ENCODE measurements around the gene SCLT1. TPM values are rescaled to one million over a fixed set of nuclear protein-coding genes. Genes with fewer than 3 reads are reported as not detected.

Gene SCLT1
- total and polyA plus RNA-seq, 7 donors: 3.0 to 18.8 (median 9.9) TPM

GRCh38 chr4:128906581-128906980, 186.8 kb downstream of the SCLT1 start:
- no peaks in the 10 kb centered on the region for H3K4me1 ChIP-seq
- no peak overlapping the region for H3K4me3 ChIP-seq
- H3K36me3 ChIP-seq: no peaks in the 10 kb centered on the region
- DNase-seq: no peak
- no peak for TF ChIP-seq EP300 (IDR thresholded peaks at IDR 0.05)
- TF ChIP-seq CTCF (IDR thresholded peaks at IDR 0.05): no peak
- TF ChIP-seq POLR2A (IDR thresholded peaks at IDR 0.05): no peak
- TF ChIP-seq POLR2AphosphoS5 (IDR thresholded peaks at IDR 0.05): no peak
- intact Hi-C loops (cut with DNase I): no loop called here
- H3K27me3 ChIP-seq: no peaks in the 10 kb centered on the region
- H3K27ac ChIP-seq: no peak overlapping the region
- WGBS, 2 donors: 79 to 88% methylated on average over 1 of the region's 1 CpG
- no peaks in the 10 kb centered on the region for H3K9me3 ChIP-seq

- no peak overlapping the region for H3K4me3 ChIP-seq
- H3K27me3 ChIP-seq: no peaks in the 10 kb centered on the region
- DNase-seq: no peak
- WGBS, 2 donors: 91 to 93% methylated on average over 3 of the region's 3 CpGs
- no peak overlapping the region for H3K27ac ChIP-seq
- intact Hi-C loops (cut with DNase I): no loop called here
- no peaks in the 10 kb centered on the region for H3K36me3 ChIP-seq
- TF ChIP-seq EP300 (IDR thresholded peaks at IDR 0.05) (no peak), POLR2AphosphoS5 (IDR thresholded peaks at IDR 0.05) (no peak), CTCF (IDR thresholded peaks at IDR 0.05) (no peak), POLR2A (IDR thresholded peaks at IDR 0.05) (no peak)
- no peaks in the 10 kb centered on the region for H3K4me1 ChIP-seq
- no peaks in the 10 kb centered on the region for H3K9me3 ChIP-seq
These were observed 188.5 kb downstream of the SCLT1 start for GRCh38 chr4:128904821-128905220.

- no peaks in the 10 kb centered on the region for H3K4me1 ChIP-seq
- TF ChIP-seq CTCF (IDR thresholded peaks at IDR 0.05): no peak
- TF ChIP-seq POLR2AphosphoS5 (IDR thresholded peaks at IDR 0.05): no peak
- no peak for TF ChIP-seq EP300 (IDR thresholded peaks at IDR 0.05)
- no peak for TF ChIP-seq POLR2A (IDR thresholded peaks at IDR 0.05)
- H3K4me3 ChIP-seq: no peak overlapping the region
- H3K36me3 ChIP-seq: no peaks in the 10 kb centered on the region
- H3K27me3 ChIP-seq: no peaks in the 10 kb centered on the region
- 89 to 91% methylated on average over 4 of the region's 4 CpGs for WGBS, 2 donors
- H3K9me3 ChIP-seq: no peaks in the 10 kb centered on the region
- H3K27ac ChIP-seq: no peak overlapping the region
- DNase-seq: no peak
- intact Hi-C loops (cut with DNase I): no loop called here
These were observed 212.7 kb downstream of the SCLT1 start for GRCh38 chr4:128880662-128881061.

- Histone ChIP-seq H3K4me3 (no peak overlapping the region), H3K4me1 (no peaks in the 10 kb centered on the region), H3K27me3 (no peaks in the 10 kb centered on the region), H3K9me3 (no peaks in the 10 kb centered on the region), H3K36me3 (no peaks in the 10 kb centered on the region), H3K27ac (no peak overlapping the region)
- WGBS, 2 donors: 83 to 90% methylated on average over 2 of the region's 2 CpGs
- intact Hi-C loops (cut with DNase I): no loop called here
- DNase-seq: no peak
- no peak for TF ChIP-seq EP300 (IDR thresholded peaks at IDR 0.05)
- no peak for TF ChIP-seq POLR2AphosphoS5 (IDR thresholded peaks at IDR 0.05)
- no peak for TF ChIP-seq CTCF (IDR thresholded peaks at IDR 0.05)
- no peak for TF ChIP-seq POLR2A (IDR thresholded peaks at IDR 0.05)
These were observed 213.4 kb downstream of the SCLT1 start for GRCh38 chr4:128879971-128880370.

- peaks cover 0 to 6% (median 0%) of the 10 kb centered on the region in 4 donors for H3K36me3 ChIP-seq
- no peak overlapping the region for H3K4me3 ChIP-seq
- no peaks in the 10 kb centered on the region for H3K9me3 ChIP-seq
- 25 to 65% methylated on average over 2 of the region's 2 CpGs for WGBS, 2 donors
- no peaks in the 10 kb centered on the region for H3K27me3 ChIP-seq
- intact Hi-C loops (cut with DNase I): no loop called here
- no peak overlapping the region for H3K27ac ChIP-seq
- H3K4me1 ChIP-seq: no peaks in the 10 kb centered on the region
- TF ChIP-seq EP300 (IDR thresholded peaks at IDR 0.05): no peak
- TF ChIP-seq CTCF (IDR thresholded peaks at IDR 0.05): no peak
- TF ChIP-seq POLR2AphosphoS5 (IDR thresholded peaks at IDR 0.05): no peak
- no peak for TF ChIP-seq POLR2A (IDR thresholded peaks at IDR 0.05)
- DNase-seq: no peak
These were observed 214.1 kb downstream of the SCLT1 start for GRCh38 chr4:128879283-128879682.

Measured in sigmoid colon (tissue), 7 donors.